ENCODE data around the gene PINK1.
"Not testable (repeated sequence)": the region's sequence is repeated elsewhere in the genome, so short reads cannot be mapped to it uniquely, and the experiment has no call there.

The PINK1 gene

GRCh38 chr1:20644416-20644815 lies 11.2 kb downstream of the PINK1 start:
- DNase-seq (ENCODE audit: low read depth), result no peak

GRCh38 chr1:20645414-20645813 lies 12.2 kb downstream of the PINK1 start:
- no peak for DNase-seq (ENCODE audit: low read depth)

GRCh38 chr1:20648438-20648837 lies 15.2 kb downstream of the PINK1 start:
- no peak for DNase-seq (ENCODE audit: low read depth)

- no peak for DNase-seq (ENCODE audit: low read depth)
These were observed 15.7 kb downstream of the PINK1 start for GRCh38 chr1:20648946-20649345.

- DNase-seq (ENCODE audit: low read depth), result no peak
These were observed 19.0 kb downstream of the PINK1 start for GRCh38 chr1:20652300-20652699.

GRCh38 chr1:20654104-20654690 lies 20.9 kb downstream of the PINK1 start:
- no peak for DNase-seq (ENCODE audit: low read depth)

GRCh38 chr1:20657024-20657423 lies 23.8 kb downstream of the PINK1 start:
- no peak for DNase-seq (ENCODE audit: low read depth)

GRCh38 chr1:20658166-20658915 lies 25.1 kb downstream of the PINK1 start:
- no peak for DNase-seq (ENCODE audit: low read depth)

GRCh38 chr1:20660363-20660762 lies 27.1 kb downstream of the PINK1 start:
- DNase-seq (ENCODE audit: low read depth), result no peak

- DNase-seq (ENCODE audit: low read depth), result no peak
These were observed 27.6 kb downstream of the PINK1 start for GRCh38 chr1:20660847-20661206.

GRCh38 chr1:20661207-20662109 lies 28.2 kb downstream of the PINK1 start, which contains the start of gene DDOST:
TSS of gene DDOST (minus strand) at chr1:20661369. CDS start at chr1:20661350, 19 bp downstream.
- DNase-seq (ENCODE audit: low read depth), result peak; percentile 99

- no peak for DNase-seq (ENCODE audit: low read depth)
These were observed 28.8 kb downstream of the PINK1 start for GRCh38 chr1:20662110-20662475.

- no peak for DNase-seq (ENCODE audit: low read depth)
These were observed 30.1 kb downstream of the PINK1 start for GRCh38 chr1:20663365-20663764.

GRCh38 chr1:20663969-20664715 lies 30.9 kb downstream of the PINK1 start:
- no peak for DNase-seq (ENCODE audit: low read depth)

- no peak for DNase-seq (ENCODE audit: low read depth)
These were observed 32.5 kb downstream of the PINK1 start for GRCh38 chr1:20665726-20666125.

GRCh38 chr1:20666146-20666545 lies 32.9 kb downstream of the PINK1 start:
- no peak for DNase-seq (ENCODE audit: low read depth)

- DNase-seq (ENCODE audit: low read depth), result peak; percentile 44
These were observed 33.5 kb downstream of the PINK1 start for GRCh38 chr1:20666804-20667203.

- DNase-seq (ENCODE audit: low read depth), result no peak
These were observed 35.3 kb downstream of the PINK1 start for GRCh38 chr1:20668581-20668980.

- DNase-seq (ENCODE audit: low read depth), result no peak
These were observed 37.7 kb downstream of the PINK1 start for GRCh38 chr1:20670936-20671335.

GRCh38 chr1:20672265-20672632 lies 39.0 kb downstream of the PINK1 start:
- no peak for DNase-seq (ENCODE audit: low read depth)

- DNase-seq (ENCODE audit: low read depth), result not testable (repeated sequence)
These were observed 40.4 kb downstream of the PINK1 start for GRCh38 chr1:20673626-20674025.

GRCh38 chr1:20678599-20678998 lies 45.3 kb downstream of the PINK1 start:
- DNase-seq (ENCODE audit: low read depth), result no peak
